Neural progenitor cell (in vitro differentiated cells): ENCODE results near the gene SLC5A10. TPM values are rescaled to one million over a fixed set of nuclear protein-coding genes. Genes with fewer than 3 reads are reported as not detected.

ENCODE experiments used
- DNase-seq: peaks from one replicate; pipeline ENCODE4 v3.0.0-alpha.2; 2016; ENCODE audit warnings: low spot score
- H2AFZ ChIP-seq: fragments of 200-600 bp; sonication (generic); replicated peaks from 2 replicates; pipeline ENCODE4 v1.6.1; 2016; ENCODE audit warnings: antibody characterized with exemption
- H3F3A ChIP-seq: fragments of 200-600 bp; sonication (generic); 2 replicates; pipeline ENCODE4 v1.6.1; 2016; ENCODE audit warnings: antibody characterized with exemption, low read depth
- H3K27ac ChIP-seq: fragments of 200-600 bp; sonication (generic); 2 replicates; pipeline ENCODE4 v1.5.1; 2016; ENCODE audit warnings: mild to moderate bottlenecking
- H3K27me3 ChIP-seq: fragments of 200-600 bp; sonication (generic); 2 replicates; pipeline ENCODE4 v1.6.1; 2016; ENCODE audit warnings: mild to moderate bottlenecking, moderate library complexity
- H3K36me3 ChIP-seq: fragments of 200-600 bp; sonication (generic); 2 replicates; pipeline ENCODE4 v1.5.1; 2016
- H3K4me1 ChIP-seq: fragments of 200-600 bp; sonication (generic); 2 replicates; pipeline ENCODE4 v1.6.1; 2016; ENCODE audit warnings: mixed run types
- H3K4me2 ChIP-seq: fragments of 200-600 bp; sonication (generic); 2 replicates; pipeline ENCODE4 v1.6.1; 2016
- H3K4me3 ChIP-seq: fragments of 200-600 bp; sonication (generic); 2 replicates; pipeline ENCODE4 v1.5.1; 2016
- H3K79me2 ChIP-seq: fragments of 200-600 bp; sonication (generic); 2 replicates; pipeline ENCODE4 v1.6.1; 2016; ENCODE audit warnings: low read depth
- H3K9ac ChIP-seq: fragments of 200-600 bp; sonication (generic); 2 replicates; pipeline ENCODE4 v1.6.1; 2016
- H3K9me3 ChIP-seq: fragments of 200-600 bp; sonication (generic); 2 replicates; pipeline ENCODE4 v1.5.1; 2016; ENCODE audit warnings: low read depth
- H4K20me1 ChIP-seq: fragments of 200-600 bp; sonication (generic); 2 replicates; pipeline ENCODE4 v1.6.1; 2016; ENCODE audit warnings: low read depth
- H3K27ac Mint-ChIP-seq: 3 replicates; pipeline ENCODE4 v1.8.0; 2021; ENCODE audit warnings: mixed read lengths
- H3K27me3 Mint-ChIP-seq: 2 replicates; pipeline ENCODE4 v1.8.0; 2022; ENCODE audit warnings: low read depth, mild to moderate bottlenecking, inconsistent platforms, moderate library complexity, mixed read lengths; ENCODE audit not compliant: insufficient read depth
- H3K36me3 Mint-ChIP-seq: 3 replicates; pipeline ENCODE4 v1.8.0; 2021; ENCODE audit warnings: mixed read lengths
- H3K4me1 Mint-ChIP-seq: 3 replicates; pipeline ENCODE4 v1.8.0; 2021; ENCODE audit warnings: mixed read lengths
- H3K4me3 Mint-ChIP-seq: 3 replicates; pipeline ENCODE4 v1.8.0; 2021; ENCODE audit warnings: mild to moderate bottlenecking, moderate library complexity, mixed read lengths
- H3K9me3 Mint-ChIP-seq: 3 replicates; pipeline ENCODE4 v1.8.0; 2020; ENCODE audit warnings: mixed read lengths
- EZH2 ChIP-seq: fragments of 200-600 bp; sonication (generic); IDR thresholded peaks from 2 replicates; pipeline ENCODE4 v1.6.1; 2017; ENCODE audit warnings: antibody characterized with exemption, mild to moderate bottlenecking, moderate library complexity
- EZH2phosphoT487 ChIP-seq: fragments of 200-600 bp; sonication (generic); IDR thresholded peaks from 2 replicates; pipeline ENCODE4 v1.6.1; 2017; ENCODE audit warnings: antibody characterized with exemption
- total RNA-seq: library from RNA; depleted of rRNA; stranded (reverse); fragments of >200 nt; gene quantifications from 2 replicates; pipeline ENCODE4 v1.2.3, GENCODE V29; 2015; ENCODE audit warnings: low replicate concordance
- TF ChIP-seq, protein P1 (sequence below): fragments of 200-600 bp; sonication (generic); IDR thresholded peaks from 2 replicates; pipeline ENCODE4 v1.5.1; 2017; ENCODE audit warnings: antibody characterized with exemption, mild to moderate bottlenecking

The SLC5A10 gene
- total RNA-seq, 1 donor from 2014 or later = not detected

DNA sequence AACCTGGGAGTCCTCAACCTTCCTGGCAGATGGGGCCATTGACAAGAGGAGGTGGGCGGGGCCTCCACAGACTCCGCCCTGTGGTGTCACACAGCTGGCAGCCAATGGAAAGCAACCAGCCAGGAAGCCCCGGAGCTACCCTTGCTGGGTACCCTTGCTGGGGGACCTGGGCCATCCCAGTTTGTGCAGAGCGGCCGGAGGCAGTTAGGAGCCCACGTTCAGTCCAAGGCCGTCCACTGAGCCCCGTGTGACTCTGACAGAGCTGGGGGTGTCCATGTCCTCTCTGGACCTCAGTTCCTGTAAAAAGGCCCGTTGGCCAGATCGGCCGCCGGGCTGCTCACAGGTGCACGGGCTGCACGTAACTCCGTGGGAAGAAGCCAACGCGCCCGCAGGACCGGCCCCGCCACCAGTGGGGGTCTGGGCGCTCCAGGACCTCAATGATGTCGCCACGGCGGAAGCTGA is 69.7 kb downstream of the SLC5A10 start:
- no peak overlapping the region for H2AFZ ChIP-seq
- H3K4me3 ChIP-seq = no peak overlapping the region
- no peaks in the 10 kb centered on the region for H3K9me3 Mint-ChIP-seq
- no peaks in the 10 kb centered on the region for H3K79me2 ChIP-seq
- H3K9me3 ChIP-seq = no peaks in the 10 kb centered on the region
- H3K27me3 ChIP-seq = no peaks in the 10 kb centered on the region
- H3K4me1 Mint-ChIP-seq = peaks cover 10% of the 10 kb centered on the region
- no peaks in the 10 kb centered on the region for H3F3A ChIP-seq
- H3K9ac ChIP-seq = no peak overlapping the region
- no peaks in the 10 kb centered on the region for H3K36me3 Mint-ChIP-seq
- H3K4me2 ChIP-seq = no peak overlapping the region
- H3K4me1 ChIP-seq = no peaks in the 10 kb centered on the region
- TF ChIP-seq EZH2phosphoT487 (no peak), EZH2 (no peak)
- TF ChIP-seq, protein P1, sequence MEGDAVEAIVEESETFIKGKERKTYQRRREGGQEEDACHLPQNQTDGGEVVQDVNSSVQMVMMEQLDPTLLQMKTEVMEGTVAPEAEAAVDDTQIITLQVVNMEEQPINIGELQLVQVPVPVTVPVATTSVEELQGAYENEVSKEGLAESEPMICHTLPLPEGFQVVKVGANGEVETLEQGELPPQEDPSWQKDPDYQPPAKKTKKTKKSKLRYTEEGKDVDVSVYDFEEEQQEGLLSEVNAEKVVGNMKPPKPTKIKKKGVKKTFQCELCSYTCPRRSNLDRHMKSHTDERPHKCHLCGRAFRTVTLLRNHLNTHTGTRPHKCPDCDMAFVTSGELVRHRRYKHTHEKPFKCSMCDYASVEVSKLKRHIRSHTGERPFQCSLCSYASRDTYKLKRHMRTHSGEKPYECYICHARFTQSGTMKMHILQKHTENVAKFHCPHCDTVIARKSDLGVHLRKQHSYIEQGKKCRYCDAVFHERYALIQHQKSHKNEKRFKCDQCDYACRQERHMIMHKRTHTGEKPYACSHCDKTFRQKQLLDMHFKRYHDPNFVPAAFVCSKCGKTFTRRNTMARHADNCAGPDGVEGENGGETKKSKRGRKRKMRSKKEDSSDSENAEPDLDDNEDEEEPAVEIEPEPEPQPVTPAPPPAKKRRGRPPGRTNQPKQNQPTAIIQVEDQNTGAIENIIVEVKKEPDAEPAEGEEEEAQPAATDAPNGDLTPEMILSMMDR = no peak
- H4K20me1 ChIP-seq = no peaks in the 10 kb centered on the region
- H3K27ac ChIP-seq = no peak overlapping the region
- H3K27ac Mint-ChIP-seq = no peak overlapping the region
- peaks cover 3% of the 10 kb centered on the region for H3K27me3 Mint-ChIP-seq
- H3K36me3 ChIP-seq = no peaks in the 10 kb centered on the region
- H3K4me3 Mint-ChIP-seq = no peak overlapping the region
- peak; percentile 25 for DNase-seq

- Histone ChIP-seq H2AFZ (no peak overlapping the region), H3K79me2 (no peaks in the 10 kb centered on the region), H3K9me3 (no peaks in the 10 kb centered on the region), H4K20me1 (no peaks in the 10 kb centered on the region), H3F3A (no peaks in the 10 kb centered on the region), H3K36me3 (no peaks in the 10 kb centered on the region), H3K4me1 (no peaks in the 10 kb centered on the region), H3K27me3 (no peaks in the 10 kb centered on the region), H3K4me2 (no peak overlapping the region), H3K4me3 (no peak overlapping the region), H3K27ac (no peak overlapping the region), H3K9ac (no peak overlapping the region)
- no peaks in the 10 kb centered on the region for H3K36me3 Mint-ChIP-seq
- H3K9me3 Mint-ChIP-seq = no peaks in the 10 kb centered on the region
- peaks cover 10% of the 10 kb centered on the region for H3K4me1 Mint-ChIP-seq
- DNase-seq = no peak
- no peak overlapping the region for H3K4me3 Mint-ChIP-seq
- TF ChIP-seq EZH2phosphoT487 (no peak), EZH2 (no peak)
- TF ChIP-seq, protein P1 = no peak
- no peak overlapping the region for H3K27ac Mint-ChIP-seq
- H3K27me3 Mint-ChIP-seq = peaks cover 3% of the 10 kb centered on the region
Measured at GRCh38 chr17:19022128-19022527, 70.2 kb downstream of the SLC5A10 start.

DNA sequence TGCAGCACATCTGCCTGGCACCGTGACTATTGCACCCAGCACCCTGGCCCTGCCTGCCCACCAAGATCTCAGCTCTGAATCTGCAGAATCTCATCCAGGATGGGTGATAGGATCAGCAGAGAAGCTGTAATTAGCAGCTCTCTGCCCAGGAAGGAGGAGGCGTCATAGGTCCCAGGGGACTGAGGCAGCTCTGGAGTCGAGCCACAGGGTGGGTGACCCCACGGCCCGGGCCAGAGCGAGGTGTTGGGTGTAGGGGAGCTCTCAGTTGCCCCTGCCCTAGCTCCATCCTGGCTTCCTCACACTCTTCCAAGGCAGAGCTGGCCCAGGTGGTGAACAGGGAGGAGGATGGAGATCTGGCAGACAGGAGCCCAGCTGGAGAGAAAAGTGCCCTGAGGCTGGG is 70.8 kb downstream of the SLC5A10 start:
- no peak overlapping the region for H3K27ac ChIP-seq
- no peak overlapping the region for H3K9ac ChIP-seq
- no peaks in the 10 kb centered on the region for H3F3A ChIP-seq
- DNase-seq = no peak
- Mint-ChIP-seq H3K27ac (peak overlapping the region; percentile 54), H3K36me3 (no peaks in the 10 kb centered on the region), H3K27me3 (peaks cover 3% of the 10 kb centered on the region), H3K4me3 (no peak overlapping the region), H3K4me1 (peaks cover 10% of the 10 kb centered on the region), H3K9me3 (no peaks in the 10 kb centered on the region)
- H3K9me3 ChIP-seq = no peaks in the 10 kb centered on the region
- TF ChIP-seq EZH2 = no peak
- TF ChIP-seq, protein P1 = no peak
- no peak for TF ChIP-seq EZH2phosphoT487
- no peaks in the 10 kb centered on the region for H3K79me2 ChIP-seq
- no peaks in the 10 kb centered on the region for H3K4me1 ChIP-seq
- H3K4me2 ChIP-seq = no peak overlapping the region
- no peak overlapping the region for H2AFZ ChIP-seq
- H4K20me1 ChIP-seq = no peaks in the 10 kb centered on the region
- no peaks in the 10 kb centered on the region for H3K27me3 ChIP-seq
- no peaks in the 10 kb centered on the region for H3K36me3 ChIP-seq
- H3K4me3 ChIP-seq = no peak overlapping the region
